HepG2 (cell line): ENCODE results near the gene DCLRE1C. TPM values are rescaled to one million over a fixed set of nuclear protein-coding genes. Genes with fewer than 3 reads are reported as not detected.

Experiments
- ATAC-seq: fragments of 200-7000 bp; cut with Tn5 transposase; 3 replicates; pipeline ENCODE4 v1.9.1; 2020; ENCODE audit warnings: mild to moderate bottlenecking, moderate library complexity
- BruUV-seq: library from RNA; stranded (reverse); fragments of 400-500 nt; replicated peaks from 2 replicates; lab custom pipeline; 2021; lab: Mats Ljungman, UMichigan
- CTCF ChIA-PET: fragments of 300-600 bp; formaldehyde crosslinking; extraction: SDS; loops from one replicate; lab custom pipeline; 2021; ENCODE audit warnings: low total read pairs, inconsistent platforms, low intra/inter-chr PET ratio; lab: Yijun Ruan, JAX
- POLR2A ChIA-PET: fragments of 350-600 bp; sonication (Branson Sonifier 250); formaldehyde crosslinking; loops from one replicate; lab custom pipeline; 2020; ENCODE audit warnings: antibody characterized with exemption, inconsistent platforms; lab: Yijun Ruan, JAX
- DNase-seq: peaks from one replicate; pipeline ENCODE4 v3.0.0-alpha.2; 2015; ENCODE audit warnings: low spot score
- FAIRE-seq: peaks from 3 replicates; lab custom pipeline; 2011; peaks lifted over from hg19 to GRCh38; lab: Jason Lieb, UNC
- H2AFZ ChIP-seq: one replicate; pipeline ENCODE4 v1.6.1; 2011; ENCODE audit warnings: low read length, inconsistent platforms
- H3K27ac ChIP-seq: fragments of 300-600 bp; 3 replicates; pipeline ENCODE4 v1.8.0; 2011; ENCODE audit warnings: mixed run types, mild to moderate bottlenecking, mixed read lengths, low read length, inconsistent platforms; ENCODE audit not compliant: insufficient read depth; ENCODE audit errors: extremely low read length
- H3K27me3 ChIP-seq, 2 experiments: fragments of 200-600 bp in 1 of 2; 2 replicates in 1 of 2; 3 replicates in 1 of 2; pipeline versions ENCODE4 v1.6.0 to v1.8.0; 2011; ENCODE audit warnings: low read length in 2 of 2, mild to moderate bottlenecking in 2 of 2, moderate library complexity in 2 of 2, inconsistent platforms in 1 of 2; ENCODE audit not compliant: insufficient read depth in 2 of 2, control insufficient read depth in 1 of 2
- H3K36me3 ChIP-seq, 2 experiments: fragments of 200-600 bp in 1 of 2; replicated peaks in 1 of 2; 2 replicates in 1 of 2; 3 replicates in 1 of 2; pipeline versions ENCODE4 v1.5.1 to v1.8.0; 2011; ENCODE audit warnings: low read length in 2 of 2, inconsistent platforms in 1 of 2; ENCODE audit not compliant: insufficient read depth in 2 of 2, control insufficient read depth in 1 of 2
- H3K4me1 ChIP-seq: 2 replicates; pipeline ENCODE4 v1.5.1; 2012; ENCODE audit warnings: low read length, inconsistent platforms; ENCODE audit not compliant: insufficient read depth
- H3K4me2 ChIP-seq: 2 replicates; pipeline ENCODE4 v1.6.0; 2011; ENCODE audit warnings: low read depth, low read length, inconsistent platforms
- H3K4me3 ChIP-seq, 3 experiments: fragments of 200-600 bp in 1 of 3; sonication (generic), shearing (Covaris generic) in 1 of 3; replicated peaks in 1 of 3; 2 replicates each; pipeline ENCODE4 v1.5.1; 2011 to 2016; ENCODE audit warnings: low read length in 3 of 3, inconsistent platforms in 2 of 3, low read depth in 2 of 3, mild to moderate bottlenecking in 2 of 3, control low read depth in 1 of 3, mixed read lengths in 1 of 3; ENCODE audit not compliant: insufficient read depth in 1 of 3
- H3K79me2 ChIP-seq: one replicate; pipeline ENCODE4 v1.6.1; 2011; ENCODE audit warnings: low read length, inconsistent platforms; ENCODE audit not compliant: insufficient read depth
- H3K9ac ChIP-seq: 2 replicates; pipeline ENCODE4 v1.6.0; 2011; ENCODE audit warnings: mild to moderate bottlenecking, low read depth, low read length, inconsistent platforms; ENCODE audit not compliant: insufficient read depth
- H3K9me3 ChIP-seq: 2 replicates; pipeline ENCODE4 v1.5.1; 2012; ENCODE audit warnings: mild to moderate bottlenecking, low read length
- H4K20me1 ChIP-seq: 2 replicates; pipeline ENCODE4 v1.6.0; 2011; ENCODE audit warnings: inconsistent platforms, mild to moderate bottlenecking, low read length, moderate library complexity; ENCODE audit not compliant: insufficient read depth
- AGO2 ChIP-seq: fragments of 200-400 bp; formaldehyde crosslinking; optimal IDR thresholded peaks from 2 replicates; pipeline ENCODE3; 2017; ENCODE audit warnings: mild to moderate bottlenecking, low read depth, low read length, moderate library complexity
- ATM ChIP-seq: fragments of 450-650 bp; IDR thresholded peaks from 2 replicates; pipeline ENCODE4 v1.7.1; 2017; ENCODE audit warnings: mild to moderate bottlenecking, borderline replicate concordance
- BATF2 ChIP-seq: sonication (generic); formaldehyde crosslinking; IDR thresholded peaks from 2 replicates; pipeline ENCODE4 v1.8.0; 2022; ENCODE audit warnings: mild to moderate bottlenecking, missing genetic modification reagents, moderate library complexity
- CENPX ChIP-seq: sonication (generic); formaldehyde crosslinking; IDR thresholded peaks from 2 replicates; pipeline ENCODE4 v1.9.0; 2021; ENCODE audit warnings: mild to moderate bottlenecking, missing genetic modification reagents, moderate library complexity
- CTCF ChIP-seq: sonication (generic); formaldehyde crosslinking; IDR thresholded peaks from 2 replicates; pipeline ENCODE4 v1.5.0; 2020; ENCODE audit warnings: mild to moderate bottlenecking, missing genetic modification reagents, moderate library complexity
- HIVEP1 ChIP-seq: sonication (generic); formaldehyde crosslinking; IDR thresholded peaks from 2 replicates; pipeline ENCODE4 v1.4.0; 2020; ENCODE audit warnings: mild to moderate bottlenecking, missing genetic modification reagents
- KAT2B ChIP-seq: fragments of 150-350 bp; IDR thresholded peaks from 2 replicates; pipeline ENCODE4 v1.6.1; 2014; ENCODE audit warnings: low read depth, low read length, borderline replicate concordance
- KDM4B ChIP-seq: sonication (generic); formaldehyde crosslinking; IDR thresholded peaks from 2 replicates; pipeline ENCODE4 v1.4.0; 2020; ENCODE audit warnings: missing genetic modification reagents
- NFKB2 ChIP-seq: sonication (generic); formaldehyde crosslinking; IDR thresholded peaks from 2 replicates; pipeline ENCODE4 v1.4.0; 2020; ENCODE audit warnings: missing genetic modification reagents, borderline replicate concordance
- NFYC ChIP-seq: IDR thresholded peaks from 2 replicates; pipeline ENCODE4 v1.6.1; 2016; ENCODE audit warnings: missing genetic modification reagents, missing compliant biosample characterization
- NKX3-1 ChIP-seq: sonication (generic); formaldehyde crosslinking; IDR thresholded peaks from 2 replicates; pipeline ENCODE4 v1.5.0; 2020; ENCODE audit warnings: missing genetic modification reagents
- TBX2 ChIP-seq: sonication (generic); formaldehyde crosslinking; IDR thresholded peaks from 2 replicates; pipeline ENCODE4 v1.5.0; 2020; ENCODE audit warnings: missing genetic modification reagents, mild to moderate bottlenecking, borderline replicate concordance
- TEAD2 ChIP-seq: sonication (generic); formaldehyde crosslinking; IDR thresholded peaks from 2 replicates; pipeline ENCODE4 v1.9.0; 2021; ENCODE audit warnings: missing genetic modification reagents
- ZBTB7B ChIP-seq: sonication (generic); formaldehyde crosslinking; IDR thresholded peaks from 2 replicates; pipeline ENCODE4 v1.4.0; 2020; ENCODE audit warnings: missing genetic modification reagents
- ZFP36L2 ChIP-seq: sonication (generic); formaldehyde crosslinking; IDR thresholded peaks from 2 replicates; pipeline ENCODE4 v1.4.0; 2020; ENCODE audit warnings: missing genetic modification reagents
- ZNF143 ChIP-seq: sonication (generic); formaldehyde crosslinking; IDR thresholded peaks from 2 replicates; pipeline ENCODE4 v1.4.0; 2020; ENCODE audit warnings: missing genetic modification reagents
- ZNF280B ChIP-seq: sonication (generic); formaldehyde crosslinking; IDR thresholded peaks from 2 replicates; pipeline ENCODE4 v1.5.0; 2020; ENCODE audit warnings: missing genetic modification reagents, mild to moderate bottlenecking, borderline replicate concordance
- ZNF782 ChIP-seq: sonication (generic); formaldehyde crosslinking; IDR thresholded peaks from 2 replicates; pipeline ENCODE4 v1.4.0; 2020; ENCODE audit warnings: missing genetic modification reagents, mild to moderate bottlenecking, borderline replicate concordance
- WGBS: methylation state at CpG from one replicate; pipeline ENCODE4 v1.1.6; 2017; ENCODE audit warnings: low lambda C conversion rate; 5-methylcytosine and 5-hydroxymethylcytosine counted together
- in situ Hi-C: cut with HindIII; loops from 2 replicates; pipeline ENCODE4 v1.10.0; 2017; ENCODE audit warnings: low pct_unique_long_range_greater_than_20kb; ENCODE audit not compliant: extremely low pct_ligation_motif_present
- intact Hi-C: fragments of 100-400 bp; cut with micrococcal nuclease; formaldehyde crosslinking; loops from one replicate; pipeline ENCODE4 v1.10.0; 2022; ENCODE audit not compliant: unreplicated experiment
- polyA plus RNA-seq, 8 experiments: library from polyadenylated mRNA; depleted of rRNA in 3 of 8; stranded (reverse) in 7 of 8; unstranded in 1 of 8; fragments of >200 nt; fragmentation: Illumina TruSeq in 4 of 8; extraction: Trizol in 4 of 8; gene quantifications; 2 replicates each; pipeline versions ENCODE4 v1.2.1 to v1.2.3, GENCODE V29; 2011 to 2016; ENCODE audit warnings: low read depth in 4 of 8, missing spikeins in 1 of 8, mixed read lengths in 1 of 8; ENCODE audit not compliant: insufficient read depth in 1 of 8
- total RNA-seq, 5 experiments: library from RNA; depleted of rRNA; stranded (reverse); fragments of >200 nt; fragmentation: Illumina TruSeq; extraction: Trizol; gene quantifications; 2 replicates each; pipeline ENCODE4 v1.2.3, GENCODE V29; 2016; ENCODE audit warnings: low read depth in 1 of 5

The DCLRE1C gene
- total and polyA plus RNA-seq, 2 of the 13 experiments (the other 11 are each of a cell fraction or from before 2014, with no cell fraction given) = 3.0 to 10.3 TPM

- no peak for TF ChIP-seq BATF2 (CRISPR knock-in tag)
- no peak for TF ChIP-seq ZNF143
- TF ChIP-seq AGO2 = no peak
- no peak for TF ChIP-seq CENPX (CRISPR knock-in tag)
- no peak for TF ChIP-seq NKX3-1 (CRISPR knock-in tag)
- no peak for TF ChIP-seq ZNF280B
- TF ChIP-seq ATM = no peak
- no peak for TF ChIP-seq KDM4B (CRISPR knock-in tag)
- no peak for TF ChIP-seq ZBTB7B (CRISPR knock-in tag)
- no peak for TF ChIP-seq HIVEP1
- no peak for TF ChIP-seq ZNF782 (CRISPR knock-in tag)
- no peak for TF ChIP-seq ZFP36L2 (CRISPR knock-in tag)
- TF ChIP-seq NFYC (CRISPR knock-in tag) = no peak
- TF ChIP-seq KAT2B = no peak
- TF ChIP-seq CTCF (CRISPR knock-in tag) = no peak
- TF ChIP-seq TEAD2 (CRISPR knock-in tag) = no peak
- TF ChIP-seq NFKB2 (CRISPR knock-in tag) = no peak
- no peak for TF ChIP-seq TBX2 (CRISPR knock-in tag)
- TF ChIP-seq, all 625 proteins: peak for 0
- Histone ChIP-seq H3K79me2 (no peaks in the 10 kb centered on the region), H3K4me3 (no peak overlapping the region), H2AFZ (no peak overlapping the region), H3K9ac (no peak overlapping the region), H3K27me3 (no peaks in the 10 kb centered on the region), H3K27ac (no peak overlapping the region), H3K4me1 (no peaks in the 10 kb centered on the region), H3K36me3 (peaks cover 18 to 53% of the 10 kb centered on the region in 2 experiments), H4K20me1 (no peaks in the 10 kb centered on the region), H3K4me2 (no peak overlapping the region), H3K9me3 (no peaks in the 10 kb centered on the region)
- no peak for ATAC-seq
- ChIA-PET CTCF (no interaction called here), POLR2A (no interaction called here)
- no peak for FAIRE-seq
- no TSS peak for BruUV-seq
- in situ Hi-C loops (no loop called here), intact Hi-C loops (no loop called here)
- 97% methylated on average over 10 of the region's 10 CpGs for WGBS
- no peak for DNase-seq
These were observed 23.3 kb downstream of the DCLRE1C start for GRCh38 chr10:14930610-14931009.
